ENCODE results near the gene TRPV2. TPM values are rescaled to one million over a fixed set of nuclear protein-coding genes. Genes with fewer than 3 reads are reported as not detected.

Gene TRPV2
- total RNA-seq = 9.3 and 28.2 TPM in 2 replicates

GRCh38 chr17:16415031-16415924 lies at the start of gene TRPV2:
Gene TRPV2 (plus strand): TSS chr17:16415571. CDS start chr17:16417669, 2,098 bp downstream.

GRCh38 chr17:16380640-16381495 lies 34.5 kb upstream of the TRPV2 start, which contains the start of gene UBB:
Gene UBB (plus strand): TSS chr17:16381091. CDS start chr17:16381908, 817 bp downstream.

Other genes with a start within 250 kb of the TRPV2 start
- 67.8 and 95.4 TPM in 2 replicates for gene NCOR1, start 200.0 kb upstream of the TRPV2 start, total RNA-seq
- 9.4 and 11.2 TPM in 2 replicates for gene PIGL, start 198.4 kb upstream of the TRPV2 start, total RNA-seq
- 4.2 and 11.6 TPM in 2 replicates for gene CENPV, start 62.1 kb upstream of the TRPV2 start, total RNA-seq
- gene UBB, start 34.5 kb upstream of the TRPV2 start, total RNA-seq = 2,428 and 2,958 TPM in 2 replicates
- 0.77 and 2.0 TPM in 2 replicates for gene LRRC75A, start 76.6 kb downstream of the TRPV2 start, total RNA-seq
- 1.3 and 2.8 TPM in 2 replicates for gene ZNF287, start 153.6 kb downstream of the TRPV2 start, total RNA-seq
- gene ZNF624, start 238.3 kb downstream of the TRPV2 start, total RNA-seq = 6.9 and 7.2 TPM in 2 replicates